Measurements from ENCODE around the gene FRMD4A. TPM values are rescaled to one million over a fixed set of nuclear protein-coding genes. Genes with fewer than 3 reads are reported as not detected.

Gene FRMD4A
- total RNA-seq, 1 donor from 2014 or later, result 236 TPM

GRCh38 chr10:13707156-13707881 lies 623.4 kb downstream of the FRMD4A start:
- no peaks in the 10 kb centered on the region for H3K27me3 Mint-ChIP-seq (ENCODE audit: unreplicated experiment)
- H3K27ac Mint-ChIP-seq (ENCODE audit: unreplicated experiment), result peak overlapping the region; percentile 91
- peaks cover 94% of the 10 kb centered on the region for H3K4me1 Mint-ChIP-seq (ENCODE audit: unreplicated experiment)
- peak; percentile 89 for DNase-seq (ENCODE audit: extremely low spot score, unreplicated experiment)
- peak overlapping the region; percentile 86 for H3K4me3 Mint-ChIP-seq (ENCODE audit: unreplicated experiment)
- no peak for TF ChIP-seq CTCF (IDR thresholded peaks at IDR 0.05)
- H3K36me3 Mint-ChIP-seq (ENCODE audit: unreplicated experiment), result peaks cover 35% of the 10 kb centered on the region
- H3K9me3 Mint-ChIP-seq (ENCODE audit: unreplicated experiment), result no peaks in the 10 kb centered on the region

GRCh38 chr10:13706604-13707003 lies 624.1 kb downstream of the FRMD4A start:
- peaks cover 97% of the 10 kb centered on the region for H3K4me1 Mint-ChIP-seq (ENCODE audit: unreplicated experiment)
- H3K27ac Mint-ChIP-seq (ENCODE audit: unreplicated experiment), result peak overlapping the region; percentile 91
- peak overlapping the region; percentile 86 for H3K4me3 Mint-ChIP-seq (ENCODE audit: unreplicated experiment)
- no peaks in the 10 kb centered on the region for H3K27me3 Mint-ChIP-seq (ENCODE audit: unreplicated experiment)
- H3K36me3 Mint-ChIP-seq (ENCODE audit: unreplicated experiment), result peaks cover 36% of the 10 kb centered on the region
- H3K9me3 Mint-ChIP-seq (ENCODE audit: unreplicated experiment), result no peaks in the 10 kb centered on the region
- no peak for DNase-seq (ENCODE audit: extremely low spot score, unreplicated experiment)
- no peak for TF ChIP-seq CTCF (IDR thresholded peaks at IDR 0.05)

GRCh38 chr10:13706175-13706574 lies 624.5 kb downstream of the FRMD4A start:
- H3K27ac Mint-ChIP-seq (ENCODE audit: unreplicated experiment), result peak overlapping the region; percentile 91

GRCh38 chr10:13705526-13706174 lies 625.1 kb downstream of the FRMD4A start:
- H3K9me3 Mint-ChIP-seq (ENCODE audit: unreplicated experiment), result no peaks in the 10 kb centered on the region
- peak overlapping the region; percentile 27 for H3K27ac Mint-ChIP-seq (ENCODE audit: unreplicated experiment)
- H3K36me3 Mint-ChIP-seq (ENCODE audit: unreplicated experiment), result peaks cover 44% of the 10 kb centered on the region
- peak overlapping the region; percentile 86 for H3K4me3 Mint-ChIP-seq (ENCODE audit: unreplicated experiment)
- peaks cover 98% of the 10 kb centered on the region for H3K4me1 Mint-ChIP-seq (ENCODE audit: unreplicated experiment)
- DNase-seq (ENCODE audit: extremely low spot score, unreplicated experiment), result no peak
- no peaks in the 10 kb centered on the region for H3K27me3 Mint-ChIP-seq (ENCODE audit: unreplicated experiment)
- TF ChIP-seq CTCF (IDR thresholded peaks at IDR 0.05), result no peak

More at GRCh38 chr10:13706175-13706574, 624.5 kb downstream of the FRMD4A start:
- H3K4me3 Mint-ChIP-seq (ENCODE audit: unreplicated experiment), result peak overlapping the region; percentile 86
- TF ChIP-seq CTCF (IDR thresholded peaks at IDR 0.05), result no peak
- DNase-seq (ENCODE audit: extremely low spot score, unreplicated experiment), result no peak
- H3K27me3 Mint-ChIP-seq (ENCODE audit: unreplicated experiment), result no peaks in the 10 kb centered on the region
- H3K4me1 Mint-ChIP-seq (ENCODE audit: unreplicated experiment), result peaks cover 97% of the 10 kb centered on the region
- no peaks in the 10 kb centered on the region for H3K9me3 Mint-ChIP-seq (ENCODE audit: unreplicated experiment)
- peaks cover 41% of the 10 kb centered on the region for H3K36me3 Mint-ChIP-seq (ENCODE audit: unreplicated experiment)

GRCh38 chr10:13704964-13705363 lies 625.8 kb downstream of the FRMD4A start:
- no peak for DNase-seq (ENCODE audit: extremely low spot score, unreplicated experiment)
- Mint-ChIP-seq H3K9me3 (ENCODE audit: unreplicated experiment) (no peaks in the 10 kb centered on the region), H3K27ac (ENCODE audit: unreplicated experiment) (no peak overlapping the region), H3K27me3 (ENCODE audit: unreplicated experiment) (no peaks in the 10 kb centered on the region), H3K4me3 (ENCODE audit: unreplicated experiment) (peak overlapping the region; percentile 86), H3K36me3 (ENCODE audit: unreplicated experiment) (peaks cover 49% of the 10 kb centered on the region), H3K4me1 (ENCODE audit: unreplicated experiment) (peaks cover 98% of the 10 kb centered on the region)
- TF ChIP-seq CTCF (IDR thresholded peaks at IDR 0.05), result no peak

All from osteocyte (in vitro differentiated cells).